Smooth muscle cell (in vitro differentiated cells): ENCODE results near the gene PITX1. TPM values are rescaled to one million over a fixed set of nuclear protein-coding genes. Genes with fewer than 3 reads are reported as not detected.

Experiments
- DNase-seq: peaks from one replicate; lab custom pipeline; 2025; ENCODE audit not compliant: unreplicated experiment; lab: John Stamatoyannopoulos, UW
- H2AFZ ChIP-seq: fragments of 200-600 bp; sonication (generic); 2 replicates; pipeline ENCODE4 v1.6.0; 2016; ENCODE audit warnings: antibody characterized with exemption, low read depth, mild to moderate bottlenecking
- H3F3A ChIP-seq: fragments of 200-600 bp; sonication (generic); 2 replicates; pipeline ENCODE4 v1.6.0; 2017; ENCODE audit warnings: antibody characterized with exemption, low read depth
- H3K27ac ChIP-seq: fragments of 200-600 bp; sonication (generic); 2 replicates; pipeline ENCODE4 v1.5.1; 2016; ENCODE audit warnings: low read depth, mild to moderate bottlenecking
- H3K27me3 ChIP-seq: fragments of 200-600 bp; sonication (generic); 2 replicates; pipeline ENCODE4 v1.6.1; 2016; ENCODE audit warnings: low read depth, mild to moderate bottlenecking
- H3K36me3 ChIP-seq: fragments of 200-600 bp; sonication (generic); 2 replicates; pipeline ENCODE4 v1.5.1; 2016; ENCODE audit warnings: low read depth
- H3K4me1 ChIP-seq: fragments of 200-600 bp; sonication (generic); 2 replicates; pipeline ENCODE4 v1.5.1; 2016; ENCODE audit warnings: low read depth
- H3K4me2 ChIP-seq: fragments of 200-600 bp; sonication (generic); 2 replicates; pipeline ENCODE4 v1.6.0; 2016; ENCODE audit warnings: mild to moderate bottlenecking
- H3K4me3 ChIP-seq: fragments of 200-600 bp; sonication (generic); 2 replicates; pipeline ENCODE4 v1.5.1; 2016; ENCODE audit warnings: mild to moderate bottlenecking
- H3K79me2 ChIP-seq: fragments of 200-600 bp; sonication (generic); 2 replicates; pipeline ENCODE4 v1.6.0; 2016; ENCODE audit warnings: low read depth, mild to moderate bottlenecking
- H3K9ac ChIP-seq: fragments of 200-600 bp; sonication (generic); 2 replicates; pipeline ENCODE4 v1.6.0; 2016; ENCODE audit warnings: low read depth
- H3K9me3 ChIP-seq: fragments of 200-600 bp; sonication (generic); replicated peaks from 2 replicates; pipeline ENCODE4 v1.5.1; 2016; ENCODE audit warnings: low read depth
- H4K20me1 ChIP-seq: fragments of 200-600 bp; sonication (generic); 2 replicates; pipeline ENCODE4 v1.6.0; 2016; ENCODE audit warnings: low read depth
- WGBS: methylation state at CpG from one replicate; pipeline ENCODE4 v1.1.7; 2016; ENCODE audit warnings: low lambda C conversion rate; 5-methylcytosine and 5-hydroxymethylcytosine counted together
- polyA plus RNA-seq: library from polyadenylated mRNA; unstranded; fragments of >200 nt; fragmentation: Nextera tagmentation; extraction: Ambion mirVana; gene quantifications from 2 replicates; pipeline ENCODE4 v1.2.1, GENCODE V29; 2016
- total RNA-seq: library from RNA; depleted of rRNA; stranded (reverse); fragments of >200 nt; gene quantifications from 2 replicates; pipeline ENCODE4 v1.2.3, GENCODE V29; 2014
- TF ChIP-seq, protein P1 (sequence below): fragments of 200-600 bp; sonication (generic); IDR thresholded peaks from 2 replicates; pipeline ENCODE4 v1.5.1; 2017; ENCODE audit warnings: borderline replicate concordance, mild to moderate bottlenecking, antibody characterized with exemption; ENCODE audit not compliant: insufficient read depth, poor library complexity, severe bottlenecking

PITX1 gene
- total and polyA plus RNA-seq, 2 experiments from 2014 or later: 161 to 473 TPM

DNA sequence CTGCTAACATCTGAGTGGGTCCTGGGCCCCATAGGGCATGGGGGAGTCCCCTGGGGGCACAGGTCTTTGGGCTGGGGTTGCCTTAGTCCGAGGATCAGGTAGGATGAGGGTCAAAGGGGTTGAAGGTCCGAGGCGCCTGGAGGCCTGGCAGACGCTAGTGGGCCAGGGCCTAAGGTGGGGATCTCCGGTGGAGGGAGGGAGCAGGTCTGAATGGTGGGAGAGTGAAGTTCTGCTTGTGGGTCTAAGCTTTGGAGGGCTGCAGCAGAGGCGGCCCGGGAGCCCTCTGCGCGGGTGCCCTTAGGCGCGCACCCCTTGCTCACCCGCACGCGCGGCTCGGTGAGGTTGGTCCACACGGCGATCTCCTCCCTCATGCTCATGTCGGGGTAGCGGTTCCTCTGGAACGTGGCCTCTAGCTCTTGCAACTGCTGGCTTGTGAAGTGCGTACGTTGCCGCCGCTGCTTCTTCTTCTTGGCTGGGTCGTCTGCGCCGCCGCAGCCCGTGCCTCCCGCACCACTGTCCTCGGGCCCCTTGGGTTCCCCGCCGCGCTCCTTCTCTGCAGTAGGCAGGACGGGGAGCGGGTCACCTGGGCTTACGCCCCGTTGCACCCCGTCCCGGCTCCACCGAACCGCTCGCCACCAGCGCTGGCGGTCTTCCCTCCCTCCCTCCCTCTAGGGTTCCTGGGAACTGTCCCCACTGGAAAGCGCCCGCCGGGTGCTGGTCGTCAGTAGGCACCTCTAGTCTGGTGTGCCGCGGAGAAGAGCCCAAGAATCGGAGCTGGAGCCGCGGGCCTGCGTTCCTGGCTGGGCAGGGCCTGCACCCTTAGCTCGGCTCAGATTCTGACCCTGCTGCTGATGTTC lies 2.8 kb downstream of the PITX1 start:
- peak overlapping the region; percentile 86 for H3K9ac ChIP-seq
- no peak overlapping the region for H2AFZ ChIP-seq
- H3F3A ChIP-seq: peaks cover 13% of the 10 kb centered on the region
- peak overlapping the region; percentile 88 for H3K4me3 ChIP-seq
- 3% methylated on average over 35 of the region's 57 CpGs for WGBS
- H3K79me2 ChIP-seq: peaks cover 92% of the 10 kb centered on the region
- peaks cover 18% of the 10 kb centered on the region for H3K27me3 ChIP-seq
- DNase-seq: no peak
- peaks cover 57% of the 10 kb centered on the region for H4K20me1 ChIP-seq
- H3K4me1 ChIP-seq: peaks cover 25% of the 10 kb centered on the region
- H3K9me3 ChIP-seq: no peaks in the 10 kb centered on the region
- peak overlapping the region; percentile 98 for H3K4me2 ChIP-seq
- TF ChIP-seq, protein P1, sequence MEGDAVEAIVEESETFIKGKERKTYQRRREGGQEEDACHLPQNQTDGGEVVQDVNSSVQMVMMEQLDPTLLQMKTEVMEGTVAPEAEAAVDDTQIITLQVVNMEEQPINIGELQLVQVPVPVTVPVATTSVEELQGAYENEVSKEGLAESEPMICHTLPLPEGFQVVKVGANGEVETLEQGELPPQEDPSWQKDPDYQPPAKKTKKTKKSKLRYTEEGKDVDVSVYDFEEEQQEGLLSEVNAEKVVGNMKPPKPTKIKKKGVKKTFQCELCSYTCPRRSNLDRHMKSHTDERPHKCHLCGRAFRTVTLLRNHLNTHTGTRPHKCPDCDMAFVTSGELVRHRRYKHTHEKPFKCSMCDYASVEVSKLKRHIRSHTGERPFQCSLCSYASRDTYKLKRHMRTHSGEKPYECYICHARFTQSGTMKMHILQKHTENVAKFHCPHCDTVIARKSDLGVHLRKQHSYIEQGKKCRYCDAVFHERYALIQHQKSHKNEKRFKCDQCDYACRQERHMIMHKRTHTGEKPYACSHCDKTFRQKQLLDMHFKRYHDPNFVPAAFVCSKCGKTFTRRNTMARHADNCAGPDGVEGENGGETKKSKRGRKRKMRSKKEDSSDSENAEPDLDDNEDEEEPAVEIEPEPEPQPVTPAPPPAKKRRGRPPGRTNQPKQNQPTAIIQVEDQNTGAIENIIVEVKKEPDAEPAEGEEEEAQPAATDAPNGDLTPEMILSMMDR: no peak
- H3K27ac ChIP-seq: peak overlapping the region; percentile 84
- no peaks in the 10 kb centered on the region for H3K36me3 ChIP-seq

DNA sequence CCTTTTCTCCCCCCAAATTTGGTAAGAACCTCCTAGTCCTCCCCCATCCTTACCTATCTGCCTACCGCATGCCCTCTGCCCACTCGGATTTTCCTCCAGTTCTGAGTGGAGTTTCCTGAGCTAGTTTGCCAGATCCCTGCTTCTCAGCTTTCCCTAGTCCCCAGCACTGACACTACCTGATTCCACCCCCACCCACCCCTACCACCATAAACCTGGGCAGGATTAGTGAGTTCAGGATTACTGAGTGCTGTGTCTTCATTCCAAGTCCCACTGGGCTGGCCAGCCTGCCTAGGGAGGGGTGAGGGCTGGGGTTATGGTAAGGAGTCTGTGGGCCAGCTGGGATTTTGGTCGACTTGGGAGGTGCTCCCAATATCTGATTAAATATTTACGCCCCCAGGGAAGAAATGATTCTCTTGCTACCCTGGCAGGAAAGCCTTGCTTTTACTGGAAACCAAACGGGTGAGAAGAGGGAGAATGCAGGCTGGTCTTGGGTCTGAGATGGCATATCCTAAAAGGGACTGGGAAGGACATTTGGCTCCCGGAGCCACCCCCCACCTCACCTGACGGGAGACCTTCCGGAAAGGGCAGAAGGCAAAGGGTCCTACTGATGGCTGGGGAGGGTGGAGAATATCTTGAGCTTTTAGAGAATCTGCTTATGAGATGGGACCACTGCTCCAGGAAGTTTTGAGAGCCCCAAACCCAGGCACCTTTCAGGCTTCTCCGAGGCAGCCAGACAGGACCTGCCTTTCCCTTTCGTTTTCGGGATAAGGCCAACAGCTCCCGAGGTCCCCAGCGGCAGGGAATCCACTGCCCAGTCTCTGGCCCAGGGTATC lies 3.7 kb downstream of the PITX1 start:
- 12% methylated on average over 13 of the region's 13 CpGs for WGBS
- no peaks in the 10 kb centered on the region for H3K9me3 ChIP-seq
- H3K4me1 ChIP-seq: peaks cover 27% of the 10 kb centered on the region
- H4K20me1 ChIP-seq: peaks cover 66% of the 10 kb centered on the region
- H3K36me3 ChIP-seq: no peaks in the 10 kb centered on the region
- H3F3A ChIP-seq: peaks cover 15% of the 10 kb centered on the region
- H3K27ac ChIP-seq: peak overlapping the region; percentile 84
- H3K9ac ChIP-seq: peak overlapping the region; percentile 86
- H2AFZ ChIP-seq: no peak overlapping the region
- peaks cover 93% of the 10 kb centered on the region for H3K79me2 ChIP-seq
- peaks cover 18% of the 10 kb centered on the region for H3K27me3 ChIP-seq
- H3K4me2 ChIP-seq: peak overlapping the region; percentile 98
- DNase-seq: no peak
- H3K4me3 ChIP-seq: peak overlapping the region; percentile 88
- TF ChIP-seq, protein P1: no peak

DNA sequence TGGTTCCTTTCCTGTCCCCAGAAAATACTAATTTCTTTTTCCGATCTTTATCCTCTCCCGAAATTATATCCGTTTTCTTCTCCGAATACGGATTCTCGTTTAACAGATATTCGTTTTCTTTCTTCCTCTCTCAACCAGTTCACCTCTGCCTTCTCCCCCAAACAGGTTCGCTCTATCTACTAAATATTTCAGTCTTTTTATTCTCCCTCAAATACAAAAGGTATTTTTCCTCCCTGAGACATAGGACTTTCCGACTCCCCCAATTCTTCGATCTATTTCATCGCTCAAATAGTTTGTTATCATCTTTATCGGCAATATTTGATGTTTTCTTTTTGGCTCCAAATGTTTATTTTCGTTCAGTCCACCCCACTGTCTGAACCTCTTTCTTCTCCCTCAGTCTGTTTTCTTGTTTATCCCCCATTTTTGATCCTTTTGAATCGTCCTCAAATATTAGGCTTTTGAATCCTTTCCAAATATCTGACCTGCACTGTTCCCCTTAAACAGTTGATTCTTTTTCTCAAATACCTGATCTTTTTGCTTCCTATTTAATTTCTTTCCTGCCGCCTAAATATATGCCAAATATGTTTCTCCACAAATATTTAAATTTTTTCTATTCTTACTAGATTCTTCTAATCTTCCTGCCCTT lies 4.4 kb downstream of the PITX1 start:
- peaks cover 15% of the 10 kb centered on the region for H3F3A ChIP-seq
- TF ChIP-seq, protein P1: no peak
- no peaks in the 10 kb centered on the region for H3K9me3 ChIP-seq
- peak overlapping the region; percentile 88 for H3K4me3 ChIP-seq
- WGBS: 16% methylated on average over 15 of the region's 15 CpGs
- H3K36me3 ChIP-seq: no peaks in the 10 kb centered on the region
- peaks cover 23% of the 10 kb centered on the region for H3K4me1 ChIP-seq
- no peak overlapping the region for H2AFZ ChIP-seq
- H3K79me2 ChIP-seq: peaks cover 93% of the 10 kb centered on the region
- peaks cover 18% of the 10 kb centered on the region for H3K27me3 ChIP-seq
- H3K4me2 ChIP-seq: peak overlapping the region; percentile 98
- no peak for DNase-seq
- peak overlapping the region; percentile 84 for H3K27ac ChIP-seq
- H3K9ac ChIP-seq: peak overlapping the region; percentile 86
- peaks cover 73% of the 10 kb centered on the region for H4K20me1 ChIP-seq
